Activated naive CD8-positive, alpha-beta T cell treated with anti-CD3 and anti-CD28 coated beads, Interleukin-2, amount 50 U/mL, for 16 hours (primary cell): Measurements from ENCODE around the gene NCK1.
A peak's percentile ranks its signal among the peaks of the same experiment; 100 is the strongest.

Experiments
- DNase-seq: peaks from one replicate; pipeline ENCODE4 v3.0.0-alpha.2; 2020; ENCODE audit warnings: low read depth, low spot score

Gene NCK1

GRCh38 chr3:136861890-136862616 is at the start of gene NCK1:
Gene NCK1, plus strand, starts transcription at chr3:136862208. Its CDS starts 65,794 bp downstream, at chr3:136928002.
- peak; percentile 94 for DNase-seq

- DNase-seq = no peak
Measured at GRCh38 chr3:136817448-136817847, 44.6 kb upstream of the NCK1 start.

GRCh38 chr3:136818191-136818768 is 43.7 kb upstream of the NCK1 start:
- DNase-seq = no peak

GRCh38 chr3:136818769-136819391 is 43.1 kb upstream of the NCK1 start, which contains the start of gene SLC35G2:
Gene SLC35G2, plus strand, starts transcription at chr3:136819126. Its CDS starts 35,335 bp downstream, at chr3:136854461.
- no peak for DNase-seq

- DNase-seq = no peak
Measured at GRCh38 chr3:136819392-136819730, 42.6 kb upstream of the NCK1 start.

GRCh38 chr3:136819731-136820679 is 42.0 kb upstream of the NCK1 start:
- DNase-seq = no peak

GRCh38 chr3:136831461-136831860 is 30.5 kb upstream of the NCK1 start:
- DNase-seq = no peak

GRCh38 chr3:136835089-136835812 is 26.8 kb upstream of the NCK1 start:
- no peak for DNase-seq

GRCh38 chr3:136835813-136836510 is 26.0 kb upstream of the NCK1 start:
- DNase-seq = no peak

- DNase-seq = no peak
Measured at GRCh38 chr3:136836511-136837156, 25.4 kb upstream of the NCK1 start.

- no peak for DNase-seq
Measured at GRCh38 chr3:136838641-136839555, 23.1 kb upstream of the NCK1 start.

- no peak for DNase-seq
Measured at GRCh38 chr3:136839556-136839931, 22.5 kb upstream of the NCK1 start.

- DNase-seq = no peak
Measured at GRCh38 chr3:136840252-136840651, 21.8 kb upstream of the NCK1 start.

GRCh38 chr3:136842294-136842693 is 19.7 kb upstream of the NCK1 start:
- no peak for DNase-seq

GRCh38 chr3:136844724-136845123 is 17.3 kb upstream of the NCK1 start:
- DNase-seq = no peak

GRCh38 chr3:136852180-136852579 is 9.8 kb upstream of the NCK1 start:
- no peak for DNase-seq

- DNase-seq = no peak
Measured at GRCh38 chr3:136856665-136857064, 5.3 kb upstream of the NCK1 start.

- no peak for DNase-seq
Measured at GRCh38 chr3:136858381-136858780, 3.6 kb upstream of the NCK1 start.

GRCh38 chr3:136860541-136860940 is 1.5 kb upstream of the NCK1 start:
- no peak for DNase-seq
